Progenitor cell of endocrine pancreas (in vitro differentiated cells): ENCODE measurements around the gene CCRL2. TPM values are rescaled to one million over a fixed set of nuclear protein-coding genes. Genes with fewer than 3 reads are reported as not detected.
A peak's percentile ranks its signal among the peaks of the same experiment; 100 is the strongest.

Experiments used
- DNase-seq: peaks from one replicate; pipeline ENCODE4 v3.0.0; 2021; ENCODE audit warnings: low spot score; ENCODE audit not compliant: unreplicated experiment
- H3K27ac Mint-ChIP-seq: 2 replicates; pipeline ENCODE4 v1.8.0; 2021; ENCODE audit warnings: mild to moderate bottlenecking, moderate library complexity, mixed read lengths
- H3K27me3 Mint-ChIP-seq: 2 replicates; pipeline ENCODE4 v1.8.0; 2021; ENCODE audit warnings: mixed read lengths
- H3K36me3 Mint-ChIP-seq: 2 replicates; pipeline ENCODE4 v1.8.0; 2022; ENCODE audit warnings: mixed read lengths; ENCODE audit not compliant: insufficient read depth
- H3K4me1 Mint-ChIP-seq: 2 replicates; pipeline ENCODE4 v1.8.0; 2021; ENCODE audit warnings: low read depth, mixed read lengths
- H3K4me3 Mint-ChIP-seq: 2 replicates; pipeline ENCODE4 v1.8.0; 2021; ENCODE audit warnings: low read depth, mild to moderate bottlenecking, moderate library complexity, mixed read lengths
- H3K9me3 Mint-ChIP-seq: 2 replicates; pipeline ENCODE4 v1.8.0; 2021; ENCODE audit warnings: low read depth, mixed read lengths
- total RNA-seq: library from RNA; stranded (reverse); gene quantifications from 2 replicates; pipeline ENCODE4 v1.2.1, GENCODE V29; 2021
- TF ChIP-seq, protein P1 (sequence below): fragments of 200-600 bp; sonication (generic); IDR thresholded peaks from one replicate; pipeline ENCODE4 v1.5.0; 2021; ENCODE audit warnings: antibody characterized with exemption, mild to moderate bottlenecking; ENCODE audit not compliant: unreplicated experiment

Gene CCRL2
- total RNA-seq, 1 donor from 2014 or later = not detected

GRCh38 chr3:46438831-46439230 is 31.8 kb downstream of the CCRL2 start:
- no peak for DNase-seq
- H3K27me3 Mint-ChIP-seq = no peaks in the 10 kb centered on the region
- H3K36me3 Mint-ChIP-seq = no peaks in the 10 kb centered on the region
- no peaks in the 10 kb centered on the region for H3K9me3 Mint-ChIP-seq
- H3K27ac Mint-ChIP-seq = no peak overlapping the region
- H3K4me3 Mint-ChIP-seq = no peak overlapping the region
- TF ChIP-seq, protein P1, sequence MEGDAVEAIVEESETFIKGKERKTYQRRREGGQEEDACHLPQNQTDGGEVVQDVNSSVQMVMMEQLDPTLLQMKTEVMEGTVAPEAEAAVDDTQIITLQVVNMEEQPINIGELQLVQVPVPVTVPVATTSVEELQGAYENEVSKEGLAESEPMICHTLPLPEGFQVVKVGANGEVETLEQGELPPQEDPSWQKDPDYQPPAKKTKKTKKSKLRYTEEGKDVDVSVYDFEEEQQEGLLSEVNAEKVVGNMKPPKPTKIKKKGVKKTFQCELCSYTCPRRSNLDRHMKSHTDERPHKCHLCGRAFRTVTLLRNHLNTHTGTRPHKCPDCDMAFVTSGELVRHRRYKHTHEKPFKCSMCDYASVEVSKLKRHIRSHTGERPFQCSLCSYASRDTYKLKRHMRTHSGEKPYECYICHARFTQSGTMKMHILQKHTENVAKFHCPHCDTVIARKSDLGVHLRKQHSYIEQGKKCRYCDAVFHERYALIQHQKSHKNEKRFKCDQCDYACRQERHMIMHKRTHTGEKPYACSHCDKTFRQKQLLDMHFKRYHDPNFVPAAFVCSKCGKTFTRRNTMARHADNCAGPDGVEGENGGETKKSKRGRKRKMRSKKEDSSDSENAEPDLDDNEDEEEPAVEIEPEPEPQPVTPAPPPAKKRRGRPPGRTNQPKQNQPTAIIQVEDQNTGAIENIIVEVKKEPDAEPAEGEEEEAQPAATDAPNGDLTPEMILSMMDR = no peak
- H3K4me1 Mint-ChIP-seq = no peaks in the 10 kb centered on the region

DNA sequence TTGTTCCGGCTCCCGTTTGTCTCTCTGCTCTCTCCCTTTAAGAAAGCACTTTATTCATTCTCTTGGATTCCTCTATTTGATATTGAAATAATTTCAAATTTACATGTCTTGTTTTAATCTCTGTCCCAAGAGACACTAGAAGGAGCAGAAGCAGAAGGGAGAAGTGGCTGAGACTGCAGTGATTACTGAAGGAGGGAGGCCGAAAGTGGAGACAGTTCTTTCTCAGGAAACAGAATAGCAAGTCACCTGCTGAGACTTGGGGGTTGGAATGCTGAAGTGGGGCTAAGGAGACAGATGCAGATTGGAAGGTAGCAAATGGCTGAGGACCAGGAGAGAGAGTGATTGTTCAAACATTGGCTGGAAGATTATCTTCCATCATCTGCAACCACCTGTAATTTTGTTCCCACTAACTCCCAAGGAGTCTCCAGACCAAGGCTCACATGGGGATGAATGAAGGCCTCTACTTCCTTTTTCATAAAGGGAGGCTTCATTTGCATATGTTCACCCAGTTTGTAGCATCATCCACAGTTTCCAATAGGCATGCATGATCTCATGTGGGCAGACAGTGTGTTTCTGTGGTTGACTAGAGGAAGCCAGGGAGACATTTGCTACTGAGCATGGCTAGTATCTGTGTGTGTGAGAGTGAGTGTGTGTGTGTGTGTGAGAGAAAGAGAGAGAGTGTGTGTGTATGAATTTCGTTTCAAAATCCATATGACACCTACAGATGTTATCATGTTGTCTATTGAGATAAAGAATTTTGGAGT is 33.7 kb downstream of the CCRL2 start:
- Mint-ChIP-seq H3K27ac (no peak overlapping the region), H3K27me3 (no peaks in the 10 kb centered on the region), H3K9me3 (no peaks in the 10 kb centered on the region), H3K4me1 (no peaks in the 10 kb centered on the region), H3K4me3 (no peak overlapping the region), H3K36me3 (no peaks in the 10 kb centered on the region)
- DNase-seq = no peak
- TF ChIP-seq, protein P1 = no peak

DNA sequence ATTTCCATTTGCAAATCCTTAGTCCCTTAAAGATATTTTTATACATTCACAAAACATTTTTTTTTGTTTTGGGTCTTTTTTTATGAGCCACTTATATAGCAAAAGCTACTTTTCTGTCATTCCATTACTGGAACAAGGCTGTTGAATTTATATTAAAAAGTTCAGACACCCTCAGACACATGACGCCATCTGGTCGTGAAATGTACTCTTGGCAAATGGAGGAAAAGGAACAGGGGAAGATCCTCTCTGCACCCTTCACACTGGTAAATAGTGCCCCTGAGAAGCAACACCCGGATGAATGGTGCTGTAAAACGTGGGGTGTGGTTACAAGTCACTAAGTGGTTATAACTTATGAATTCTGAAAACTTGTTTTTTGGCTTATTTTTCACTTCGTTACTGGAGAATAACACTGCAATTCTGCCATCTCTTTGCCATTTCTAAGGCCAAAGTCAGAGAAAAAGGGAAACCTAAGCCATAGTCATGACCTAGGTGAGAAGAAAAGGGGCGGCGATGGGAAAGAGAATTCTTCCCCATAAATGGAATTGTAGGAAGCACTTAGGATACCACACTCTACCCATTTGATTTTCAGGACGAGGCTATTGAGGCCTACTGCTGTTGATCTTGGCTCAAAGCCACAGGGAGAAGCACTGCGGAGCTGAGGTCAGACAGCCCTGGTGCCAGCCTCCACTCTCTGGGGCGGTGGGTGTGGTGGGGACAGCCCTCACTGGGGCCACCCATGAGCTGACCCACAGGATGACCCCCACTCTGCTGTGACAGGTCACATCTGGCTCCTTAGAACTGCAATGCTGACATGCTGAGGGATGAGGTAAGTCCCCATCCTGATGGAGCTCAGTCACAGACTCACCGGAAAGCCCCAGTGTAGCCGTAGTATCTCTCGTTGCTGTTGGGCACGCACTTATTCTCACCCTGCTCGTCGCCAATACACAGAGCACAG is 35.8 kb downstream of the CCRL2 start:
- Mint-ChIP-seq H3K27ac (no peak overlapping the region), H3K9me3 (no peaks in the 10 kb centered on the region), H3K4me3 (no peak overlapping the region), H3K4me1 (no peaks in the 10 kb centered on the region), H3K36me3 (no peaks in the 10 kb centered on the region), H3K27me3 (peaks cover 6% of the 10 kb centered on the region)
- TF ChIP-seq, protein P1 = peak; percentile 63
- no peak for DNase-seq

- no peak for DNase-seq
- H3K4me3 Mint-ChIP-seq = no peak overlapping the region
- no peaks in the 10 kb centered on the region for H3K36me3 Mint-ChIP-seq
These were observed 40.3 kb downstream of the CCRL2 start for GRCh38 chr3:46447228-46447985.

More at GRCh38 chr3:46447228-46447985, 40.3 kb downstream of the CCRL2 start:
- H3K27me3 Mint-ChIP-seq = peaks cover 7% of the 10 kb centered on the region
- TF ChIP-seq, protein P1 = no peak
- H3K27ac Mint-ChIP-seq = no peak overlapping the region
- H3K4me1 Mint-ChIP-seq = no peaks in the 10 kb centered on the region
- H3K9me3 Mint-ChIP-seq = no peaks in the 10 kb centered on the region
